ENCODE results near the gene LRRC14B.
"Not testable (repeated sequence)": the region's sequence is repeated elsewhere in the genome, so short reads cannot be mapped to it uniquely, and the experiment has no call there.

Gene LRRC14B

GRCh38 chr5:243683-244367, 52.5 kb downstream of the LRRC14B start:
- DNase-seq, result not testable (repeated sequence)

- DNase-seq, result not testable (repeated sequence)
These were observed 54.4 kb downstream of the LRRC14B start for GRCh38 chr5:245717-246116.

Data from NCI-H774 (cell line).